ENCODE data around the gene RNU5D-1.
"Not testable (repeated sequence)": the region's sequence is repeated elsewhere in the genome, so short reads cannot be mapped to it uniquely, and the experiment has no call there.

Gene RNU5D-1

GRCh38 chr1:44724955-44725698, 5.8 kb downstream of the RNU5D-1 start:
- no peak for DNase-seq

DNA sequence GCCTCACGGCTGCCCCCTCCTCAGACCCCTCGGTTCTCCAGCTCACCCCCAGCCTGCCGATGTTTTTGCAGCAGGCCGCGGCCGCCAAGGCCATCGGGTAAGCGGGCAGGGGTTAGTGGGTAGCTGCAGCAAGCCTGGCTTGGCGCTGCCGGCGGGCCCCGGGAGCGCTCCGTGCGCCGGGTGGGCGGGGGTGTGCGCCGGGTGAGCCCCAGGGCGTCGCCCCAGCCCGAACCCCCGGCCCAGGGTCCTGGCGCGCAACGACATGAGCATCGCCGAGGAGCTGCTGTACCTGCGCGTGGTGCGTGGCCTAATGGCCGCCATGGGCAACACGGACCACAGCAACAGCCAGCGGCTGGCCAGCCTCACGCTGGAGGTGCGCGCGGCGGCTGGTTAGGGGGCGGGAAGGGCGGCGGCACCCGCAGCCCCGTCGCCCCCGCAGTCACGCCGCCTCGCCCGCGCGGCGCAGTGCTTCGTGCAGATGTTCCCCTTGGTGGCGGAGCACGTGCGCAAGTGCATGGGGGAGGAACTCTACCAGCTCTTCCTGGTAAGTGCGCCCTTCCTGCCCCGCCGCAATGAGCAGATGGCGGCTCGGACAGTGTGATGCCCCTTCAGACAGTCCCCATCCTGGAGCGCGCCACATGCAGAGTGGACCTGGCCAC, 6.5 kb downstream of the RNU5D-1 start:
- no peak for DNase-seq

- peak; percentile 83 for DNase-seq
Observed at GRCh38 chr1:44723496-44724295, 7.3 kb downstream of the RNU5D-1 start.

DNA sequence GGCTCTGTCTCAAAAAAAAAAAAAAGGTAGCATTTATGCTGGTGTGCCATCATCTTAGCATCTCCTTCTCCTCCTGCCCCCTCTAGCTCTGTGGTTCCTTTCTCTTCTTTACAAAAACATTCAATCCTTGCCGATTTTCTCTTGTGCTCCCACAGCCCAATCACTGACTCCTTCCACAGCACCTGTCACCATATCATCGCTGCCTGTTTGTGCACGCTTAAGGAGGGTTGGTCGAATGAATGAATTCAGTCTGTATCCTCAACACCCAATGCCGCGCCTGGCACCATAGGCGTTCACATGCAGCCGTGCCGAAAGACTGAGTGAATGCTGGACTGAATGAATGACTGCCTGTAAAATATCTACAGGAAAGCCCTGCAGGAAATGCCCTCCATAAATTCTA, 7.9 kb downstream of the RNU5D-1 start:
- peak; percentile 75 for DNase-seq

DNA sequence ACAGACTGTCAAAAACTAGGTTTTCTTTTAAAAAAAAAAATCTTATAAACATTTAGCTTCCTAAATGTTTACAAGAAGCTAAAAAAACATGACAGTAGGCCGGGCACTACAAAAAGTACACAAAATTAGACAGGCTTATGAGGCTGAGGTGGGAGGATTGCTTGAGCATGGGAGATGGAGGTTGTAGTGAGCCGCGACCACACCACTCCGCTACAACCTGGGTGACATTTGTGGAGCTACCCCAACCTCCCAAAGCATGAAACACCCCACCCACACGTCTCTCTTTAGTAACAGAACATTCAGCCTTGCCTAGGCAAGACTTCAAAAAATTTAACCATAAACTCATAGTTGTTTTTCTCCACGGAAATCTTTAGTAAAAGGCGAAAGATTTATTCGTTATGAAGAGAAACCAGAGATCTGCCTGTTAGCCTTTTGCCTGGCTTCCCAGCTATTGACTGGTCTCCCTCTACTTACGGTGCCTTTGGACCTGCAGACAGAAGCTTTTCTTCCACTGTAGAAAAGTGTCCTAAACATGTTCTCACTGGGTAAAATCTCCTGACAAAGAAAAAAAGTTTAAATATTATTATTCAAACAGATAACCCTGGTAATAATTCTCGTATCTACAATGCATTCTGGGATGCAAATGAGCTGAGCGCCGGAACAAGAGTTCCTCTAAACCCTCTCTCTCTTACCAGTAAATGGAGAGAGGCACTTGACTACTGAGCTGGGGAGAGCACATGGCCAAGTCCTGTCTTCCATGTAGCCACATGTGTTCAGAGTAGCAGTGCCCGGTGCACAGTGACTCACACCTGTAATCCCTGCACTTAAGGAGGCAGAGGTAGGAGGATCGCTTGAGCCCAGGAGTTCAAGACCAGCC, 9.2 kb downstream of the RNU5D-1 start:
- DNase-seq: peak; percentile 81

DNA sequence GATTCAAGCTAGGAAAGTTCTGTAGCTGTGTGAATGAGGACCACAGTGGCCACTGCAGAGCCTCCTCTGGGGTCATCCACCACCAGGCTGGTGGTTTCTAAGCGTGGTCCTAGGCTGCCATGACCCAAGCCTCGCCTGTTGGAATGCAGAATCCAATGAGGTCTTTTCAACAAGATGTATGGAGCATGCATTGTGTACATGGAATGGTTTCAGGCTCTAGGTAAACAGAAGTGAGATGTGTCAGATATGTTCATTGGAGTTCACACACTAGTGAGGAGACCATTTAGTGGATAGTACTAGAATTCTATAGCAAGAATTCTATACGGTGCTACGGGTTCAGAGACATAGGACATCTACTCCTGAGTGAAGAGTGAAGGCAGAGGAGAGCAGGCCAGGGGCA, 10.7 kb downstream of the RNU5D-1 start:
- no peak for DNase-seq

DNA sequence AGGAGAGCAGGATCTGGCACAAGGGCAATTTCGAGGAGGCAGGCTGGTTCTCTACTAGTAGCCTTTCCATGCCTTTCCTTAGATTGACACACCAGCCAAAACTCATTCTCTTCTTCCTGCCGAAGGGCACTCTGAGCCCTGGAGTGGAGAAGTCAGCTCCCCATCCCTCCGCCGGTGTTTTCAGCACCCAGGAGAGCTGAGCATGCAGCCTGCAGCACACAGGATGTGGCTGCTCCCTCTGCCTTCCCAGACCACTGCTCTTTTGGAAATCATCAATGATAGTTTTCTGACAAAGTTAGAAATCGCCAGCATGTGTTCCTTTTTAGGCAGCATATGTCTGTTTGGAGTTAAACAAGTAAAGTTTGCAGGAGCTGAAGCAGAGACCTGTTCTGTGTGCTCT, 11.7 kb downstream of the RNU5D-1 start:
- DNase-seq: no peak

DNA sequence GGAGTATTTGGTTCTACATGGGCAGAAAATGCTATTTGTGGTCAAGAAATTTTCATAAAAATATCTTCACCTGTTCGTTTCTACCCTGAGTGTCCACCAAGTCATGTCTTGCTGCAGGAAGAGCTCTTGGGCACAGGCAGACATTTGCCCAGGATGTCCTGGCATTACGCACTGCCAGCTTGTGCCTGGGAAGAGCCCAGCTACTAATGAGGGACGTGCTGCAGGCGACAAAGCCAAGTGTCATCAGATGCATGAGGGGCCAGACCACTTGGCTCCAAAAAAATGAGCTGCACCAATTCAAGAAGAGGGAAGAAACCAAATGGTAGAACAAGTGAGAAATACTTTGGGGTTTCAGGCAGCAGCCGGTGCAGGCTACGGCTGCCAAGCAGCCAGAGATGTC, 12.9 kb downstream of the RNU5D-1 start:
- DNase-seq: no peak

- no peak for DNase-seq
Observed at GRCh38 chr1:44717653-44718052, 13.3 kb downstream of the RNU5D-1 start.

DNA sequence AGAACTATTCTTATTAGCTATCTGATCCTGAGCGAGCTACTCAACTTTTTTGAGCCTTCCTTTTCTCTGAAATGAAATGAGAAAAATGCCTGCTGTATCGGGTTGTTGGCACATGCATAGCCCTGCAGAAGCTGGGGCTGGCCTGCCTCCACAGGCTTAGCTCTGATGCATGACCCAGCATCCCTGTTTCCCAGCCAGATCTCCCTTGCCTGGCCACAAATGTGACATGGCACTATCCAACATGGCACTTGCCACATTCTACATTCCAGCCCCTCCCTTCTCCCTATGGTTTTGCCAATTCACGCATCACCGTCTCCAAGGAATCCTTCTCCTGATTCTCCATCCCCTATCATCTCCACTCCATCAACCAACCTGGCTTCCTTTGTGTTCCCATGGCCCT, 13.8 kb downstream of the RNU5D-1 start:
- no peak for DNase-seq

DNA sequence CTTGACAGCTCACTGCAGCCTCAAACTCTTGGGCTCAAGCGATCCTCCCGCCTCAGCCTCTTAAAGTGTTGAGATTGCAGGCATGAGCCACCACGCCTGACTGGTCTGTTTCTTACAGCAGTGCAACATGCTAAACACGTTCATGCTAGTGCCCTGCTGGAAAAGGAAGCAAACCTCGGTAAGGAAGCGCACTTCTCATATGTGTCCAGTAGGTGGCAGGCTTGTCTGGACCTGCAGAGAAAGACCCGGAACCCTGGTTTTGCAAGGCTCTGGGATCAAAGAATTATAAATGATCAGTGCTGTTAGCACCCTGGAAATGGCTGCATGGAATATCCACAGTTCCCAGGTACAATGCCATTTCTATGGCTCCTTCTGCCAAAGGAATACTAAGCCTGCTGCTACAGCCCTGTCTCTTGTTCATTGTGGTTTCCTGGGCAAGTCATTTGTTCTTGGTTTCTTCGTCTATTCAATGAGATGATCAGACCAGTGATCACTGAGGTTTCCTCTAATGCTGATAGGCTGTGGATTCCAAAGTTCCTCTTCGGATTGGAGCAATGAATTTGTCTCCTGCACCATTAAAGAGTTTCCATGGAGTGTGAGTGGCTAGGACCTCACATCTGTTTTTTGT, 15.9 kb downstream of the RNU5D-1 start:
- peak; percentile 82 for DNase-seq

GRCh38 chr1:44714532-44714931, 16.4 kb downstream of the RNU5D-1 start:
- DNase-seq: no peak

DNA sequence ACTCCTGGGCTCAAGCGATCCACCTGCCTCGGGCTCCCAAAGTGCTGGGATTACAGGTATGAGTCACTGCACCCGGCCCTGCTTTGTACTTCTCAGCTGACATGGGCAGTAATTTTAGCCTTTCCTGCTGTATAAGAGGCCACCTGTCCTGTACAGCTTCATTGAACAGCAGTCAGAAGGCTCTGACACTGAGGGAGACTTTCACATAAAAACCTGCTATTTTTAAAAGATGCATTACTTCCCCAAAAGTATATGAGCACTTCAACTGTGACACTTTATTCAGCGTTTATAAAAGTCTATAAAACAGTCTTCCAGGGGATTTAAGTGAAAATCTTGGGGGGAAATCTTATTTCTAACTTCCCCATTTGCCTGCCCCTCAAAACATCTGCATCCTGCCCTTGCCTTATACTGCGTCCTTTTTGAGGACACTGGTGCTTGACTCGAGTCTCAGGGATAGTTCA, 17.6 kb downstream of the RNU5D-1 start:
- DNase-seq: no peak

GRCh38 chr1:44707959-44708831, 22.8 kb downstream of the RNU5D-1 start:
- no peak for DNase-seq

DNA sequence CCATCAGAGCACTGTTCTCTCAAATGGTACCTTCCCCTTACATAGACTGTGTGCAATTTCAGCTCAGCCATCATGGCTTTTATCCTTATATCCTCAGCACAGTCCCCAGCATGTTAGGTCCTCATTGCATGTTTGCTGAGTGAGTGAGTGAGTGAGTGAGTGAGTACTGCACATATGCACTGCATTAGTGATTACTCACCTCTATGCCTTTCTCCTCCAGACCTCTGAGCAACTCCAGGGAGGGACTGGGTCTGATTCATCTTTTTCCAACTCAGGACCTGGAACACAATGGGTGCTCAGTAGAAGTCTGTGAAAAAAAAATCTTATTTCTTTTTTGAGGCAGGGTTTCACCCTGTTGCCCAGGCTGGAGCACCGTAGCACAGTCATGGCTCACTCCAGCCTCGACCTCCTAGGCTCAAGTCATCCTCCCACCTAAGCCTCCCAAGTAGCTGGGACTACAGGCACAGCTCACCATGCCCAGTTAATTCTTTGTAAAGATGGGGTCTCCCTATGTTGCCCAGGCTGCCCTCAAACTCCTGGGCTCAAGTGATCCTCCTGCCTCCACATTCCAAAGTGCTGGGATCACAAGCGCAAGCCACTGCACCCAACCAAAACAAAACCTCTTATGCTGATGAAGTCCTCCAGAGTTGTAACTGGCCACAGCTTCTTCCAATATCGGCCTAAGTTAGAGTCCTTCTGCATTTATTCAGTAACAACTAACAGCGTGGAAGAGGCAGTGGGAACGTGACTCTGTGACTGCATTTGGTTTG, 23.7 kb downstream of the RNU5D-1 start:
- DNase-seq: no peak

DNA sequence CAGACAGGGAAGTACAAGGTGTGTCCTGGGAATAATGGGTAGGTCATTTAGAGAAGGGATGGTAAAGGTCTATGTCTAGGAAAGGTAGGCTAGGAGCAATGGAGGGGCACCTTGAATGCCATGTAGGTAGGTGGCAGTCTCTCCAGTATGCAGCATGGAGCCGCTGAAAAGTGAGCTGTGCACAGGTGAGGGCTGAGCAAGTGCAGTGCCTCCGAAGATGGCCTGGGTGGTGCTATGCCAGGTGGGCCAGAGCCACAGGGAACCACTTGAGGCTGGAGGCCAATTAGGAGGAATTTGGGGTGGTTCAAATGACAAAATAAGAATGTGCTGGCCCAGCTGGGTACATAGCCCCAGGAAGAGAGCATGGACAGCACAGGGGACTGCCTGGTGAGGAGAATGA, 25.0 kb downstream of the RNU5D-1 start:
- DNase-seq: no peak

- no peak for DNase-seq
Observed at GRCh38 chr1:44705470-44705869, 25.5 kb downstream of the RNU5D-1 start.

DNA sequence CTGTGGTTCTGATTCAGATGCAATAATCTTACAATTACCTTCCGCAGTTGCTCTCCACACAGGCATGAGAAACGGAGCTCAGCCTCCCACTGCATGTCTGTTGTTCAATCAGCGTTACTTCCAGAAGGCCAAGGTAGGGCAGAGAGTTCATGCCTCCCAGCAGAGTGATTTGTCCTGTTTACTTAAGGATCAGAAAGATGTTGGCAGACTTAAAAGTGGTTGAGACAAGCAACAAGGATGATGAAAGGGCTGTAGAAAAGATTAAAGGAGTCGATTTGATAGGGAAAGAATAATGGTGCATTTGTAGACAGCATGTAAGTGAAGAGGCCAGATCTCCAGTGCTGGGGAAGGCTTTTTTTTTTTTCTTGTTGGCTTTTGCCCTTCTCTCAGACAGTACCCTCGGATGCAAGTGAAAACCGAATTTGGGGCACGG, 29.8 kb downstream of the RNU5D-1 start:
- DNase-seq: no peak

GRCh38 chr1:44700573-44700972, 30.4 kb downstream of the RNU5D-1 start:
- DNase-seq: no peak

DNA sequence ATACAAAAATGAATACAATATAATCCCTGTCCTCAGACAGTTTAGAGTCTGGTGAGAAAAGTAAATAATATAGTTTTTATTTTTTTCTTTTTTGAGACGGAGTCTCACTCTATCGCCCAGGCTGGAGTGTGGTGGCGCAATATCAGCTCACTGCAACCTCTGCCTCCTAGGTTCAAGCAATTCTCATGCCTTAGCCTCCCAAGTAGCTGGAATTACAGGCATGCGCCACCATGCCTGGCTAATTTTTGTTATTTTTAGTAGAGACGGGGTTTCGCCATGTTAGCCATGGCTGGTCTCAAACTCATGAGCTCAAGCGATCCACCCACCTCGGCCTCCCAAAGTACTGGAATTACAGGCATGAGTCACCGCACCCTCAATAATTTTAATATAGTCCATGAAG, 31.6 kb downstream of the RNU5D-1 start:
- DNase-seq: not testable (repeated sequence)
